Myocyte (in vitro differentiated cells): Measurements from ENCODE around the gene SMC3. TPM values are rescaled to one million over a fixed set of nuclear protein-coding genes. Genes with fewer than 3 reads are reported as not detected.

ENCODE experiments used
- DNase-seq: peaks from one replicate; pipeline ENCODE4 v3.0.0-alpha.2; 2012; ENCODE audit warnings: low read depth
- total RNA-seq: library from RNA; depleted of rRNA; stranded (reverse); fragments of >200 nt; gene quantifications from 2 replicates; pipeline ENCODE4 v1.2.3, GENCODE V29; 2014

SMC3 gene
- total RNA-seq, 1 donor from 2014 or later, result 24.3 TPM

DNA sequence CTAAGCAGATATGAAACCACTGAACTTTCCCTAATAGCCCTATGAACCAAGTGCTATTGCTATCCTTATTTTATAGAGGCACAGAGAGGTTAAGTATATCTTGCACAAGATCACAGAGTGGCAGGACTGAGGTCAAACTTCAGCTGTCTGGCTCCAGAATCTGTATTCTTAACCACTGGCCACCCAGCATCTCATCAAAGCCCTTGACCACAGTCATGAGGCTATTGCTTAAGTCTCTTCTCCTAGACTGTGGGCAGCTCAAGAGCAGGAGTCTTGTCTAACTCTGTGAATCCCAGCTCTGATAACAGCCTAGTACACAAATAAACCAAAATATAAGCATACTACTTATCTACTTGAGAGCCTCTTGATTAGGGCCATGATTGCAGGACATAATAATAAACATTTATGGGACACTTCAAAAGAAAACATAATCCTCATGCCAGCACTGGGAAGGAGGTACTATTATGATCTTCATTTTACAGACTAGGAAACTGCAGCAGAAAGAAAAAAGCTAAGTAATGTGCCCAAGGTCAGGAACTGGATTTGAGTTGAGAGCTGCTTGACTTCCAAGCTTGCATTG, 22.4 kb upstream of the SMC3 start:
- peak; percentile 86 for DNase-seq

- peak; percentile 24 for DNase-seq
These were observed 21.4 kb upstream of the SMC3 start for GRCh38 chr10:110546077-110546476.

GRCh38 chr10:110546499-110547110, 20.9 kb upstream of the SMC3 start:
- DNase-seq, result no peak

GRCh38 chr10:110547139-110547761, 20.2 kb upstream of the SMC3 start:
- peak; percentile 68 for DNase-seq

- no peak for DNase-seq
These were observed 19.5 kb upstream of the SMC3 start for GRCh38 chr10:110548002-110548401.

DNA sequence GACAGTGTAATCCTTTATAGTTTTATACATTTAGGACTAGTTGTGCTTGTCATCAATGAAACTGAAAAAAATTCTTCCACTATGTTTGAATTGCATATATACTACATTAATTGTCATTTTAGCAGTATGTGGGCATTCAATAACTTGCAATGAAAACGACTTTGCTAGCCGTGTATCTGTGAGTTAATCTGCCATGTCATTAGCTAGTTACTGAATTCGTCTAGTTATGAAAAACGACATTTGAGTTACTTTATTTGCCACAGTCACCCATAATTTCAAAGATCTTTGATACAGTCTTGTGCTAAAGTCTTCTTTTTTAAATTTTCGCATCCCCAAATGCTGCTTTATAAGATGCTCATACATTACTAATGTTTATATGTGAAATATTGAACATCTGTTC, 18.3 kb upstream of the SMC3 start:
- no peak for DNase-seq

- no peak for DNase-seq
These were observed 13.6 kb upstream of the SMC3 start for GRCh38 chr10:110553905-110554304.

DNA sequence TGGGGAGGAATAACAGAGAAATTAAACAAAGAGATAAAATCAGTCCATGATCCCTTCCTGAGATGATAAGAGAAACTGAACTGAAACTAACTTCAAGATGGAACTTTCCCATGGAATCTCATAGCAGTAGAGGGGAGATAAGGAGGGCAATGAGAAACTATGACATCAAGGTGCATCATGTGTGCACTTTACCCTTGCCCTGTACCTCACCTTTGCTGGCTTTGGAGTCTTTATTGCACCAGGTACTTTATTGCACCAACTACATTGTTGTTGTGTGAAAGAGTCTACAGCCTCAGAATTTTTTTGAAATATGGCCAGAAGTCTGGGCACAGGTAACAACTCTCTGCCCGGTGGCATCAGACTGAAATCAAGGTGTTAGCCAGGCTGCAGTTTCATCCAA, 11.2 kb upstream of the SMC3 start:
- DNase-seq, result no peak

DNA sequence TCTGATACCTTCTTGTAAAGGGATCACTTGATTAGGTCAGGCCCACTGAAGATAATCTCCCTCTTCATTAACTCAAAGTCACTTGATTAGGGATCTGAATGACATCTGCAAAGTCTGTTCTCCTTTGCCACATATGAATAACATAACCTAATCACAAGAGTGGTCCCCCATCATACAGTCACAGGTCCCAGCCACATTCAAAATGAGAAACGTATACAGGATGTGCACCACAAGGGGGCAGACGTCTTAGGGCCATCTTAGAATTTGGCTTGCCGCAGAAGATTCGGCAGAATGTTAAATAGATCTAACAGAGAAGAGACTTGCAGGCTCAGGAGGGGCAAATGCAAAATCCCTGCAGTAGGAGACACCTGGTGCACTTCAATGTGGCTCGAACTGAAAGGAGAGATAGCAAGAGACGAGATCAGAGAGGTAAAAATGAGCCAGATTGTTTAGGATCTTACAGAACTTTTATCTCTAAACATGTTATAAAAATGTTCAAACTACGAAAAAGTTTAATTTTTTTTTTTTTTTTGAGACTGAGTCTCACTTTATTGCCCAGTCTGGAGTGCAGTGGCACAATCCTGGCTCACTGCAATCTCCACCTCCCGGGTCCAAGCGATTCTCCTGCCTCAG, 10.4 kb upstream of the SMC3 start:
- peak; percentile 35 for DNase-seq

GRCh38 chr10:110558041-110558440, 9.5 kb upstream of the SMC3 start:
- DNase-seq, result no peak

DNA sequence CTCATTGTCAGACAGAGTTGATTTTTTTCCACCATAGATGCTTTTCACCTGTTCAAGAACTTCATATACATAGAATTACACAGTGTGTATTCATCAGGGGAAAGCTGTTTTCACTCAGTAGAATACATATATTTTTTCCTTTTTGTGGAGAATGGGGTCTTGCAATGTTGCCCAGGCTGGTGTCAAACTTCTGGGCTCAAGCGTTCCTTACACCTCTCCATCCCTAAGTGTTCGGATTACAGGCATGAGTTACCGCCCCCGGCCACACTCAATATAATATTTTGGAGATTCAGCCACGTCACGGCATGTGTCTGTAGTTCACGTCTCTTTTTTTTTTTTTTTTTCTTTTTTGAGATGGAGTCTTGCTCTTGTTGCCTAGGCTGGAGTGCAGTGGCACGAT, 7.5 kb upstream of the SMC3 start:
- DNase-seq, result no peak

DNA sequence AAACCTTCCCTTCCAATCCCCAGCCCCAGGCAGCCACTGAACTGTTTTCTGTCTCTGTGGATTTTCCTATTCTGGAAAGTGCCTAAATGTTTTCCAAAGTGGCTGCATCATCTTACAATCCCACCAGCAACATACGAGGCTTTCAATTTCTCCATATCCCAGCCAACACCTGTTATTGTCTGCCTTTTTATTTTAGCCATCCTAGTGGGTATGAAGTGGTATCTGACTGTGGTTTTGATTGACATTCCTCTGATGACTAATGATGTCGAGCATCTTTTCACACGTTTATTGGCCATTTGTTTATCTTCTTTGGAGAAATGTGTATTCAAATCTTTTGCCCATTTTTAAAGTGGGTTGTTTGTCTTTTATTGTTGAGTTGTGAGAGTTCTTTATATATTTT, 6.2 kb upstream of the SMC3 start:
- no peak for DNase-seq

GRCh38 chr10:110562348-110562747, 5.1 kb upstream of the SMC3 start:
- no peak for DNase-seq

DNA sequence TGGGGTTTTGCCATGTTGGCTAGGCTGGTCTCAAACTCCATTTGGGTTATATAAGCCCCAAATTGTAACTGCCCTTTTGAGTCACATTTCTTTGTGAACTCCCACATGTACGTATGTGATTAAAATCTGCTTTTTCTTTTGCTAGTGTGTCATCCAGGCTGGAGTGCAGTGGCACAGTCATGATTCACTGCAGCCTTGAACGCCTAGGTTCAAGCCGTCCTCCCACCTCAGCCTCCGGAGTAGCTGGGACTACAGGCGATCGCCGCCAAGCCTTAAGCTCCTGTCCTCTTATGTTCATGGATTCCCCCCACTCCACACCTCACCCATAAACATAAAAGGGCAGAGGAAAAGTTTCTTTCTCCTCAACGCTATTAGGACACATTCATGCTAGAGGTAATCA, 4.4 kb upstream of the SMC3 start:
- no peak for DNase-seq

DNA sequence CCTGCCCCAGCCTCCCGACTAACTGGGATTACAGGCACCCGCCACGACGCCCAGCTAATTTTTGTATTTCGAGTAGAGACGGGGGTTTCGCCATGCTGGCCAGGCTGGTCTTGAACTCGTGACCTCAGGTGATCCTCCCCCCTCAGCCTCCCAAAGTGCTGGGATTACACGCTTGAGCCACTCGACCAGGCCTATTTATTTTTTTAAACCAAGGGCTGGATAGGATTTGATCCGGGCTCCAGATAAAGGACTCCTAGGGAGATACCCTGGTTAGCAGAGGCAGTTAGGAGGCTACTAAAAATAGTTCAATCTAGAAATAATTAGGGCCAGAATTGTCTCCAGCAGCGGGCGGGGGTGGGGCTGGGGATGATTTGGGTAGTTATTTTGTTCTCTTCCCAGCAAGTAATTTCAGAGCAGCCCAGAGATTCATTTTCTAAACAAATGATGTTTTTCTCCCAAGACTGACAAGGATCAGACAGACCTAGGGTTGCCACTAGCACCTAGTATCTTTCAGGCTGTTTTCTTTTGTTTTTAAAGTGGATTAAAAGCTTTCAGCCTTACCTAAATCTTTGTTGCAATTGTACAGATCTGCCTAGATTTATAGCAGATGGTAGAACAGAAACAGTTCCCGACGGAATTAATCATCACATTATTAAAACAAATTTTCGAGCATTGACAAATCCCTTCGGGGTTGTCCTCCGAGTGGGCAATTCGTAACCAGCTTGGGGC, 859 bp upstream of the SMC3 start:
- DNase-seq, result no peak

- DNase-seq, result peak; percentile 46
These were observed 700 bp downstream of the SMC3 start for GRCh38 chr10:110568055-110568735.

DNA sequence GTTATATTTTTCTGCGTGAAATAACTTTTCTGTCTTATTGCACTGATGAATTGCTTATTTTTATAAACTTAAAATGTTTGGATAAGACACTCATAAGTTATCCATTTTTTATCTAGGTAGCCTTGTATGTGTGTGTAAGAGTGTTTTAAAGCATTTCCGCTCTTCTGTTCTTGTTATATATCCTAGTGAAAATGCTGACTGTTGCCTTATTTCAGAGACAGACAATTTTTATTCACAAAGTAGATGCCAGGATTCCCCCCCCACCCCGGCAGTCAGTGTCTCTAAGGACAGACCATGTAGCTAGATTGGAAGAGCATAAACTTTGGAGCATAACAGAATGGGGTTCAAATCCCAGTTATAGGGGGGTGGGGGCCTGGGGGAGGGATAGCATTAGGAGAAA, 1.6 kb downstream of the SMC3 start:
- no peak for DNase-seq

DNA sequence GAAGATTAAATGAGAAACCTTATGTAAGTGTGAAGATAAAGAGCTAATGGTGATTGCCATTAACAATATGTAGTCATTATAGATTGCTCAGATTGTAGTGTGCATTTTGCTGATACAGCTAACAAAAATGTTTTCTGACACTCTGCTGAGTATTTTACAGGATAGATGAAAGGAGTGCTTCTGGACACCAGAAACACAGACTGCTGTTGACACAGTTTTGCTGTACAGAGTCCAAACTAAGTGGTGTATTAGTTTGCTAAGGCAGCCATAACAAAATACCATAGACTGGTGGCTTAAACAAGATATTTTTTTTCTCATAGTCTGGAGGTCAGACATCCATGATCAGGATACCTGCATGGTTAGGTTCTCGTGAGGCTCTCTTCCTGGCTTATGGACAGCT, 2.2 kb downstream of the SMC3 start:
- DNase-seq, result no peak

GRCh38 chr10:110571093-110571743, 3.7 kb downstream of the SMC3 start:
- DNase-seq, result no peak

DNA sequence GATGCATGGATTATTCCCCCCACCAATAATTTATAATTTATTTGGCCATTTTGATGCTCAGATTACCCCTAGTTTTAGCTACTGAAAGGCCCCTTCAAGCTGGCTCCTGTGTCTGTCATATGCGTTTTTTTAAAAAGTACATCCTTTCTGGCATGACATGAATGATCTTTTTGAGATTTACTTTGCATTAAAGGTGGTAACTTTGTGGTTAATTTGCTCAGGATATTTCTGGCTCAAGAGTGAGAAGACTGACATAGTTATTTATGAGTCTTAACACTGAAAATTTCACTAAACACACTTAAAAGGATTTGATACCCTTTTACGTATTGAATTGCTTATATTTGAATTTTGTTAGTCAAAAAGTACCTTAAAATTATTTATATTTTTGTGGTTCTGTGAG, 5.4 kb downstream of the SMC3 start:
- DNase-seq, result no peak

- DNase-seq, result no peak
These were observed 6.9 kb downstream of the SMC3 start for GRCh38 chr10:110574420-110574819.
